Uterine smooth muscle cell (primary cell): ENCODE data around the gene TRPM5. TPM values are rescaled to one million over a fixed set of nuclear protein-coding genes. Genes with fewer than 3 reads are reported as not detected.

Source experiments
- total RNA-seq: library from RNA; depleted of rRNA; stranded (reverse); fragments of >200 nt; gene quantifications from 2 replicates; pipeline ENCODE4 v1.2.3, GENCODE V29; 2014

The TRPM5 gene
- total RNA-seq: not detected in 2 replicates

GRCh38 chr11:2443881-2444820 is at the start of gene TRPM5:
Gene TRPM5 (minus strand): TSS chr11:2444514. CDS start chr11:2423036, 21,478 bp downstream.

GRCh38 chr11:2444821-2445745 is 769 bp upstream of the TRPM5 start, which contains the start of gene KCNQ1:
Gene KCNQ1 (plus strand): TSS chr11:2445008. CDS start chr11:2445099, 91 bp downstream.

GRCh38 chr11:2400069-2400761 is 44.1 kb downstream of the TRPM5 start, which contains the start of gene TSSC4:
Gene TSSC4 (plus strand): TSS chr11:2400750. CDS start chr11:2402634, 1,884 bp downstream.

Other genes with a start within 250 kb of the TRPM5 start
- not detected in 2 replicates for gene ASCL2, start 173.9 kb downstream of the TRPM5 start, total RNA-seq
- not detected in 2 replicates for gene C11orf21, start 142.6 kb downstream of the TRPM5 start, total RNA-seq
- under 0.01 and 0.12 TPM in 2 replicates for gene TSPAN32, start 142.5 kb downstream of the TRPM5 start, total RNA-seq
- 223 and 320 TPM in 2 replicates for gene CD81, start 67.2 kb downstream of the TRPM5 start, total RNA-seq
- 54.0 and 65.4 TPM in 2 replicates for gene TSSC4, start 43.8 kb downstream of the TRPM5 start, total RNA-seq
- gene KCNQ1, start 494 bp upstream of the TRPM5 start, total RNA-seq: 0.25 TPM in 1 of 2 replicates, not detected in the other